Ishikawa (cell line): ENCODE data around the gene DSTN.

Source experiments
- CEBPB ChIP-seq: IDR thresholded peaks from 2 replicates; pipeline ENCODE4 v1.6.1; 2012
- CREB1 ChIP-seq: IDR thresholded peaks from 2 replicates; pipeline ENCODE4 v1.6.1; 2012; ENCODE audit warnings: low read depth
- EGR1 ChIP-seq: IDR thresholded peaks from 2 replicates; pipeline ENCODE4 v1.6.1; 2012
- EP300 ChIP-seq: IDR thresholded peaks from 2 replicates; pipeline ENCODE4 v1.6.1; 2012; ENCODE audit warnings: borderline replicate concordance
- FOXM1 ChIP-seq: IDR thresholded peaks from 2 replicates; pipeline ENCODE4 v1.6.1; 2012; ENCODE audit warnings: low read depth, borderline replicate concordance
- NFIC ChIP-seq: IDR thresholded peaks from 2 replicates; pipeline ENCODE4 v1.6.1; 2012
- RAD21 ChIP-seq: IDR thresholded peaks from 2 replicates; pipeline ENCODE4 v1.6.1; 2012; ENCODE audit warnings: low read depth
- TAF1 ChIP-seq: IDR thresholded peaks from 2 replicates; pipeline ENCODE4 v1.6.1; 2012; ENCODE audit warnings: low read depth, mild to moderate bottlenecking
- TCF12 ChIP-seq: IDR thresholded peaks from 2 replicates; pipeline ENCODE4 v1.6.1; 2012; ENCODE audit warnings: low read depth
- TEAD4 ChIP-seq: IDR thresholded peaks from 2 replicates; pipeline ENCODE4 v1.6.1; 2012
- YY1 ChIP-seq: IDR thresholded peaks from 2 replicates; pipeline ENCODE4 v1.6.1; 2012; ENCODE audit warnings: low read depth
- ZBTB7A ChIP-seq: IDR thresholded peaks from 2 replicates; pipeline ENCODE4 v1.6.1; 2012; ENCODE audit warnings: low read depth
- TF ChIP-seq, protein P1 (sequence below): IDR thresholded peaks from 2 replicates; pipeline ENCODE4 v1.6.1; 2012
- TF ChIP-seq, protein P2 (sequence below): IDR thresholded peaks from 2 replicates; pipeline ENCODE4 v1.6.1; 2012
- TF ChIP-seq, protein P3 (sequence below): IDR thresholded peaks from 2 replicates; pipeline ENCODE4 v1.6.1; 2012; ENCODE audit warnings: low read depth, mild to moderate bottlenecking

The DSTN gene

DNA sequence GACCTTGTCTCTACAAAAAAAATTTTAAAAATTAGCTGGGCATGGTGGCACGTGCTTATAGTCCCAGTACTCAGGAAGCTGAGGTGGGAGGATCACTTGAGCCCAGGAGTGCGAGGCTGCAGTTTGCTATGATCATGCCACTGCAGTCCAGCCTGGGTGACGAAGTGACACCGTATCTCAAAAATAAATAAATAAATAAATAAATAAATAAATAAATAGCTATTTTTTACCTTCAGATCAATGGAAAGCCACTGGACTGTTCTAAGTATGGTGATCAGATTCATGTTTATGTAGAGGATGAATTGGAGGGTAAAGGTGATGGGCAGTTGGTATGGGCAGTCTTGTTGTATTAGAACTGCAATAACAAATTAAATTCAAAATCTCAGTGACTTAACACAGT lies 24.0 kb downstream of the DSTN start:
- TF ChIP-seq, protein P1, sequence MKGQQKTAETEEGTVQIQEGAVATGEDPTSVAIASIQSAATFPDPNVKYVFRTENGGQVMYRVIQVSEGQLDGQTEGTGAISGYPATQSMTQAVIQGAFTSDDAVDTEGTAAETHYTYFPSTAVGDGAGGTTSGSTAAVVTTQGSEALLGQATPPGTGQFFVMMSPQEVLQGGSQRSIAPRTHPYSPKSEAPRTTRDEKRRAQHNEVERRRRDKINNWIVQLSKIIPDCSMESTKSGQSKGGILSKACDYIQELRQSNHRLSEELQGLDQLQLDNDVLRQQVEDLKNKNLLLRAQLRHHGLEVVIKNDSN: no peak
- TF ChIP-seq NFIC: no peak
- no peak for TF ChIP-seq TEAD4
- TF ChIP-seq FOXM1: no peak

DNA sequence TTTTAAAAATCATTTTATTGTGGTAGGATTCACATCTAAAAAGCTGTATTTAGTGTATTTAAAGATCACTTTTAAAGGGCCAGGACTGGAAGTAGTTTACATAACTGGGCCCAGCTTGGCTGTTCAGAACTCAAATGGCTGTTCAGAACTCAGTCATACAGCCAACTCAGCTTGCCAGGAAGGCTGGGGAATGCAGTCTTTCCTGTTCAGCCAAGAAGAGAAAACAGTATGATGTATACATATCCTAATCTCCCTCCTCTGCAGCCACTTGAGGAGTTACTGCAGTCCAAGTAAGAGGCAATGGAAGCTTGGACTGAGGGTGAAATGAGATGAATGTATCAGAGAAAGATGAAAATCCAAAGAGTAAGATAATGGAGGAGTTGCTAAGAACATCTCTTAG lies 24.6 kb downstream of the DSTN start:
- TF ChIP-seq TAF1: no peak
- TF ChIP-seq TEAD4: peak; percentile 89
- TF ChIP-seq NFIC: peak; percentile 54
- TF ChIP-seq, protein P2, sequence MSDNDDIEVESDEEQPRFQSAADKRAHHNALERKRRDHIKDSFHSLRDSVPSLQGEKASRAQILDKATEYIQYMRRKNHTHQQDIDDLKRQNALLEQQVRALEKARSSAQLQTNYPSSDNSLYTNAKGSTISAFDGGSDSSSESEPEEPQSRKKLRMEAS: no peak
- TF ChIP-seq EGR1: no peak
- TF ChIP-seq FOXM1: no peak
- no peak for TF ChIP-seq CREB1
- 0 out of 2 replicates have a peak, but pooled peaks have one; percentile 34 for TF ChIP-seq YY1
- TF ChIP-seq TCF12: no peak
- TF ChIP-seq ZBTB7A: no peak

DNA sequence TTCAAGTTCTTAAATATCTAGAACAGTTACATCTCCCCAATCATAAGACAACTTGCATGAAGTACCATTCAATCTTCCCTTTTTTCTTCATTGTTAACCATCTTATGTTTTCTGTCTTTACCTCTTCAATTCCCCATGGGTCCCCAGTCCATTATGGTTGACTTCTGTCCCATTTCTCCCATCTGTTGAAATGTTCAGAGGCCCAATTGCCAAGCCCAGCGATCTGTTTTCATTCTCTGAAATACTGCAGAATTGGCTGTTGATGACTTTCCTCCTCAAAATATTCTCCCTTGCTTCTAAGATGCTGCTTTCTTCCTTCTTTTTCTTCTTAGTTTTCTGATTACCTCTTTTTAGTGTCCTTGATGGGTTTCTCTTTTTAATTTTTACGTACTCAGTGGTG lies 26.0 kb downstream of the DSTN start:
- TF ChIP-seq EGR1 (no peak), TCF12 (no peak), RAD21 (no peak), YY1 (no peak), TAF1 (no peak), EP300 (no peak), ZBTB7A (no peak), TEAD4 (no peak), CREB1 (no peak), CEBPB (no peak), FOXM1 (no peak), NFIC (no peak)
- TF ChIP-seq, protein P2: no peak
- TF ChIP-seq, protein P3, sequence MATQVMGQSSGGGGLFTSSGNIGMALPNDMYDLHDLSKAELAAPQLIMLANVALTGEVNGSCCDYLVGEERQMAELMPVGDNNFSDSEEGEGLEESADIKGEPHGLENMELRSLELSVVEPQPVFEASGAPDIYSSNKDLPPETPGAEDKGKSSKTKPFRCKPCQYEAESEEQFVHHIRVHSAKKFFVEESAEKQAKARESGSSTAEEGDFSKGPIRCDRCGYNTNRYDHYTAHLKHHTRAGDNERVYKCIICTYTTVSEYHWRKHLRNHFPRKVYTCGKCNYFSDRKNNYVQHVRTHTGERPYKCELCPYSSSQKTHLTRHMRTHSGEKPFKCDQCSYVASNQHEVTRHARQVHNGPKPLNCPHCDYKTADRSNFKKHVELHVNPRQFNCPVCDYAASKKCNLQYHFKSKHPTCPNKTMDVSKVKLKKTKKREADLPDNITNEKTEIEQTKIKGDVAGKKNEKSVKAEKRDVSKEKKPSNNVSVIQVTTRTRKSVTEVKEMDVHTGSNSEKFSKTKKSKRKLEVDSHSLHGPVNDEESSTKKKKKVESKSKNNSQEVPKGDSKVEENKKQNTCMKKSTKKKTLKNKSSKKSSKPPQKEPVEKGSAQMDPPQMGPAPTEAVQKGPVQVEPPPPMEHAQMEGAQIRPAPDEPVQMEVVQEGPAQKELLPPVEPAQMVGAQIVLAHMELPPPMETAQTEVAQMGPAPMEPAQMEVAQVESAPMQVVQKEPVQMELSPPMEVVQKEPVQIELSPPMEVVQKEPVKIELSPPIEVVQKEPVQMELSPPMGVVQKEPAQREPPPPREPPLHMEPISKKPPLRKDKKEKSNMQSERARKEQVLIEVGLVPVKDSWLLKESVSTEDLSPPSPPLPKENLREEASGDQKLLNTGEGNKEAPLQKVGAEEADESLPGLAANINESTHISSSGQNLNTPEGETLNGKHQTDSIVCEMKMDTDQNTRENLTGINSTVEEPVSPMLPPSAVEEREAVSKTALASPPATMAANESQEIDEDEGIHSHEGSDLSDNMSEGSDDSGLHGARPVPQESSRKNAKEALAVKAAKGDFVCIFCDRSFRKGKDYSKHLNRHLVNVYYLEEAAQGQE: no peak
- TF ChIP-seq, protein P1: no peak

DNA sequence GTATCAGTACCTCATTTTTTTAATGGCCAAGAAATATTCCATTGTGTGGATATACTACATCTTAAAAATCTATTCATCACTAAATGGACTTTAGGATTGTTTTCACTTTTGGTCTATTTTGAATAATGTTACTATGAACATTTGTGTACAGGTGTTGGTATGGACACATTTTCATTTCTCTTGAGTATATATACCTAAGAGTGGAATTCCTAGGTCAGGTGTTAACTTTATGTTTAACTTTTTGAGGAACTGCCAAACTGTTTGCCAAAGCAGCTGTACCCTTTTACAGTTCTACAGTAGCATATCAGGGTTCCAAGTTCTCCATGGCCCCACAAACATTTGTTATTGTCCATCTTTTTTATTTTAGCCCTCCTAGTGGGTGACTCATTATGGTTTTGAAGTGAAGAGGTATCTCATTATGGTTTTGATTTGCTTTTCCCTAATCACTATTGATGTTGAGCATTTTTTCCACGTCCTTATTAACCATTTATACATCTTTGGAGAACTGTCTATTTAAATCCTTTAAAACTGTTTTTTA lies 28.2 kb downstream of the DSTN start:
- TF ChIP-seq ZBTB7A: no peak
- TF ChIP-seq NFIC: no peak
- TF ChIP-seq TEAD4: no peak
- TF ChIP-seq CEBPB: no peak
- TF ChIP-seq, protein P1: no peak
- TF ChIP-seq TAF1: no peak
- TF ChIP-seq CREB1: no peak
- TF ChIP-seq EGR1: no peak
- TF ChIP-seq, protein P2: no peak
- TF ChIP-seq, protein P3: no peak
- TF ChIP-seq YY1: no peak
- TF ChIP-seq TCF12: no peak

DNA sequence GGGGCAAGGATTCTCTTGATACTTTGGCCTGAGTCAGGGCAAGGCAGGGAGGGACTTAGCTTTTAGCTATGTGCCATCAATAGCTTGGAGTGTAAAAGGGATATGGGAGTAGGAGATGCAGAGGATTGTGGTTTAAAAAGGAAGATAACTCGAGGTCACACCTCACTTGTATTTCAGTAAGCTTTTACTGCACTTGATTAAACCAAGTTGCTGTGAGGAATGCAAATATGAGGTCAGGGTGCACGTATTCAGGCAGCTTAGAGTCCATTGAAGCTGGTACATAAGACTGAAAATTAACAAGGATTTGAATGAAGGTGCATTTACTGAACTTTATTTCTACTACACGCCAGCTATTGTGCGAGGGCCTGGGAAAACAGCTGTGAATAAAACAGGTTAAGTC lies 32.1 kb downstream of the DSTN start:
- TF ChIP-seq TEAD4 (no peak), ZBTB7A (no peak), EGR1 (no peak), NFIC (no peak), FOXM1 (no peak), TAF1 (no peak), RAD21 (no peak), TCF12 (no peak), YY1 (no peak), CEBPB (no peak), CREB1 (no peak)
- TF ChIP-seq, protein P2: no peak
- TF ChIP-seq, protein P3: no peak
- TF ChIP-seq, protein P1: no peak
